Suppressor macrophage treated with lipopolysaccharide for 1 hour (primary cell): ENCODE results near the gene CCT6A.
"Not testable (repeated sequence)": the region's sequence is repeated elsewhere in the genome, so short reads cannot be mapped to it uniquely, and the experiment has no call there.

Experiments used
- DNase-seq, 3 donors: peaks; one replicate each; pipeline ENCODE4 v3.0.0-alpha.2; 2020 to 2022

CCT6A gene

DNA sequence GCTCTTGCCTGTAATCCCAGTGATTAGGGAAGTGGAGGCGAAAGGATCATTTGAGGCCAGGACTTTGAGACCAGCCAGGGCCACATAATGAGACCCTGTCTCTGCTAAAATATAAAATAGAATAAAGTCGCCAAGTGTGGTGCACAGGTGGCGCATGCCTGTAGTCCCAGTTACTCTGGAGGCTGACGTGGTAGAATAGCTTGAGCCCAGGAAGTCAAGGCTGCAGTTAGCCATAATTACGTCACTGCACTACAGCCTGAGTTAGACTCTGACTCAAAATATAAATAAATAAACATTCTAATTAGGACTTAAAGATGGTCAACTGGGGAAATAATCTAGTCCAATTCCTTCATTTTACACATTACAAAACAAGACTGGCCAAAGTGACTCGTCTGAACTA is 53.9 kb downstream of the CCT6A start:
- DNase-seq: peak; percentile 51 to 72 (median 69)

DNA sequence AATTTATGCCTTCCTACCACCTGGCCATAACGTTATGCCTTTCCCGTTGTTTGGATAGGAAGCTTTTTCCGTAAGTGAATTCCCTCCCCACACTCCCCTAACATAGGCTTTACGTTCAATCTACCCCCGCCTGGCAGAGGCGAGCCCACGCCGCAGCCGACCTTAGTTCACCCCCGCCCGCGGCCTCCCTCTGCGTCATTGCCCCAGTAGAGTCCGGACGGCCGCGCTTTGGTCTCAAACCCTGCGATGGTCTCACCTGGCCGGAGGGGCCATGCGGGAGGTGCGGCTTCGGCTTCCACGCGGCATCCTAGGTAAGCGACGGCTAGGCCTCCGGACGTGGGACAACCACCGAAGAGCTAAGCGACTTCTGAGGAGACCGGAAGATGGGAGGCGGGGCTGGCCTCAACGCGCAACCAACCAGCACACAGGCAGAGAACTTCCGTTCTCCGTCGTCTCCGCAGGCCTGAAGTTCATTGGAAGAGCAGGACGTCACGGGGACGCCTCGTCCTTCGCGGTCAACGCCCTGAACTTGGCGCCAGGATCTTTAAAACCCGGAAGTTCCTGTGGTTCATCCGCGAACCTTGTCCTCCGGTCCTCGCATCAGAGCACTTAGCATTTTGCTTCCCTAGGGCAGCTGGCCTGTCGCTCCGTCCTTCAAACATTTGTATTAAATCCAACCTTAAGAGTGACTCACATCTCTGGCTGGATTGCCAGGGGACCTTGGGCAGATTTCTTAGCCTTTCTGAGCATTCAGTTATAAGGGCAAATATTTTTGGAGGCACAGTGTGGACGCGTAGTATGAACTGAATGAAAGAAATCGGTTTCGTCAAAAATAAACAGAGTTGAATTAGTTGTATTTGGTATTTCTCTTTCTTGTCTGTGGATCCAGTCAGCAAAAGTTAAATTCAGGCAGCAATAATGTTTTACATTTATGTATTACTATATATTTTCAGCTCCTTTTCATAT is 54.8 kb downstream of the CCT6A start, which contains the start of gene CHCHD2:
Gene CHCHD2 (minus strand): TSS at position 369 of the 966 bp plus-strand sequence. CDS start 63 bp downstream, at position 306.
- peak; percentile 96 to 99 (median 98) for DNase-seq

DNA sequence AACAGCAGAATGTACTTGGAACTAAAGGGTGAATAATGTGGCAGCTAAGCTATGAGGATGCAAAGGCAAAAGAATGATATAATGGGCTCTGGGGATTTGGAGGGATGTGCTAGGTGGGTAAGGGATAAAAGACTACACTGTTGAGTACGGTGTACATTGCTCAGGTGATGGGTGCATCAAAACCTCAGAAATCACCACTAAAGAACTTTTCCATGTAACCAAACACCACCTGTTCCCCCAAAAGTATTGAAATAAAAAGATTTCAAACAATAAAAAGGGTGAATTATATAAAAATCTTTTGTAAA is 56.3 kb downstream of the CCT6A start:
- no peak for DNase-seq

DNA sequence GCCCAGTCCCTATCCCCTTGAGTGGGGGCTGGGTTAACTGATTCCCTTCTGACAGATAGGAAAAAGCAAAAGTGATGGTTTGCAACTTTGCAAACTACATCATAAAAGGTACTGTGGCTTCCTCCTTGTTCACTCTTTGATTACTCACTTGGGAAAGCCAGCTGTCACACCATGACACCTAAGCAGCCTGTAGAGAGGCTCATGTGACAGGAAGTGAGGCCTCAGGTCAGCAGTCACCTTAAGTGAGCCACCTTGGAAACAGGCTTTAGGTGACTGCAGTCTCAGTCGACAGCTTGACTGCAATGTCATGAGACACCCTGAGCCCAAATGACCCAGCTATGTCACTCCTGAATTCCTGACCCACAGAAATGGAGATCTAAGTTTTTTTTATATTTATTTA is 59.0 kb downstream of the CCT6A start:
- DNase-seq: no peak

DNA sequence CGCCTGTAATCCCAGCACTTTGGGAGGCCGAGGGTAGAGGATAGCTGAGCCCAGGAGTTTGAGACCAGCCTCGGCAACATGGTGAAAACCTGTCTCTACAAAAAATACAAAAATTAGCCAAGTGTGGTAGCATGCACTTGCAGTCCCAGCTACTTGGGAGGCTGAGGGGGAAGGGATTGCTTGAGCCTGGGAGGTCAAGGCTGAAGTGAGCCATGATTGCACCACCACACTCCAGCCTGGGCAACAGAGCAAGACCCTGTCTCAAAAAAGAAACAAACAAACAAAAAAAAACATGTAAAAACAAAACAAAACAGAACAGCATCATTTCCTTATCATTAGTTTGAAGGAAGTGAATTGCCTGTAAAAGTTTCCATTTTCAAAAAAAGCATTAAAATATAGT is 60.7 kb downstream of the CCT6A start:
- DNase-seq: not testable (repeated sequence)
